GM12864 (cell line): ENCODE measurements around the gene PLEKHJ1.

ENCODE experiments used
- DNase-seq: peaks from one replicate; pipeline ENCODE4 v3.0.0-alpha.2; 2011; ENCODE audit warnings: low read depth
- H3K4me3 ChIP-seq: 2 replicates; pipeline ENCODE4 v1.5.1; 2011; ENCODE audit warnings: mild to moderate bottlenecking, low read depth, low read length, control low read depth
- CTCF ChIP-seq: IDR thresholded peaks from 2 replicates; pipeline ENCODE4 v1.5.1; 2011; ENCODE audit warnings: low read depth, mild to moderate bottlenecking, moderate library complexity, low read length, control low read depth, inconsistent platforms; ENCODE audit errors: missing control alignments

PLEKHJ1 gene

GRCh38 chr19:2268480-2268830 lies 32.3 kb upstream of the PLEKHJ1 start:
- DNase-seq: no peak
- no peak for TF ChIP-seq CTCF
- peak overlapping the region; percentile 62; the same call in 1 of the 2 replicates for H3K4me3 ChIP-seq

- H3K4me3 ChIP-seq: no peak overlapping the region
- no peak for TF ChIP-seq CTCF
- peak; percentile 57 for DNase-seq
Measured at GRCh38 chr19:2266183-2266993, 30.3 kb upstream of the PLEKHJ1 start.

- no peak for DNase-seq
- no peak overlapping the region for H3K4me3 ChIP-seq
- peak; percentile 77 for TF ChIP-seq CTCF
Measured at GRCh38 chr19:2261438-2262172, 25.5 kb upstream of the PLEKHJ1 start.

- DNase-seq: peak; percentile 47
- TF ChIP-seq CTCF: no peak
- H3K4me3 ChIP-seq: no peak overlapping the region
Measured at GRCh38 chr19:2260341-2260805, 24.2 kb upstream of the PLEKHJ1 start.

- no peak for TF ChIP-seq CTCF
- DNase-seq: no peak
- H3K4me3 ChIP-seq: no peak overlapping the region
Measured at GRCh38 chr19:2259336-2259735, 23.2 kb upstream of the PLEKHJ1 start.

- H3K4me3 ChIP-seq: peak within 1 kb of the TSS; percentile 46
- TF ChIP-seq CTCF: no peak
- no peak for DNase-seq
Measured at GRCh38 chr19:2255982-2256685, 20.0 kb upstream of the PLEKHJ1 start, which contains the start of gene JSRP1. TSS of gene JSRP1 (minus strand) at chr19:2256417. CDS start at chr19:2255314, 1,103 bp downstream.
